Measurements from ENCODE around the gene SDCCAG8.

Gene SDCCAG8

GRCh38 chr1:243247901-243248300 is 7.9 kb upstream of the SDCCAG8 start:
- peak; percentile 31 for ATAC-seq
- peaks cover 3% of the 10 kb centered on the region for H3K36me3 Mint-ChIP-seq
- peaks cover 62% of the 10 kb centered on the region for H3K4me1 Mint-ChIP-seq
- H3K27ac Mint-ChIP-seq = peak overlapping the region; percentile 58
- no peaks in the 10 kb centered on the region for H3K27me3 Mint-ChIP-seq
- H3K9me3 Mint-ChIP-seq = no peaks in the 10 kb centered on the region
- no peak overlapping the region for H3K4me3 Mint-ChIP-seq

- no peak overlapping the region for H3K27ac Mint-ChIP-seq
Observed at GRCh38 chr1:243249214-243249613, 6.6 kb upstream of the SDCCAG8 start.

GRCh38 chr1:243250102-243250501 is 5.7 kb upstream of the SDCCAG8 start:
- peaks cover 57% of the 10 kb centered on the region for H3K4me1 Mint-ChIP-seq
- no peak for ATAC-seq

More at GRCh38 chr1:243249214-243249613, 6.6 kb upstream of the SDCCAG8 start:
- H3K4me3 Mint-ChIP-seq = no peak overlapping the region
- ATAC-seq = no peak
- H3K27me3 Mint-ChIP-seq = no peaks in the 10 kb centered on the region
- H3K9me3 Mint-ChIP-seq = no peaks in the 10 kb centered on the region
- H3K36me3 Mint-ChIP-seq = no peaks in the 10 kb centered on the region
- peaks cover 64% of the 10 kb centered on the region for H3K4me1 Mint-ChIP-seq

DNA sequence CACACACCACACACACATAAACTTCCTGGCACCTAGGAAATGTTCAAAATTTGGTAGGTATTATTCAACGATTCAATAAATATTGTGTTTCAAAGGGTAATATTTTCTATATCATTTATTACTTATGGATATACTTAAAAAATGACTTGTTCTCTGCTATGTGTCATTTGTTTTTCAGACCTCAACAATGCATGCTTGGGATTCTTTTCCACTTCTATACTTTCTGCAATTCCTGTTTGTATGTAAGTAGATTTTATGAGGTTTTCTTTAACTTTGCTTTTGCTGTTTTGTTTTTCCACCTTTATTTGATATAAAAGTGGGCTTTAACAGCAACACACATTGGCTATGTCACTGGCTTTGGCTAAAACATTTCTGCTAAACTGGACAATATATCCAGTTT is 4.3 kb upstream of the SDCCAG8 start:
- Mint-ChIP-seq H3K36me3 (no peaks in the 10 kb centered on the region), H3K4me1 (peaks cover 50% of the 10 kb centered on the region), H3K4me3 (no peak overlapping the region), H3K27me3 (no peaks in the 10 kb centered on the region), H3K9me3 (no peaks in the 10 kb centered on the region), H3K27ac (no peak overlapping the region)
- ATAC-seq = no peak

More at GRCh38 chr1:243250102-243250501, 5.7 kb upstream of the SDCCAG8 start:
- no peak overlapping the region for H3K4me3 Mint-ChIP-seq
- H3K27ac Mint-ChIP-seq = no peak overlapping the region
- no peaks in the 10 kb centered on the region for H3K36me3 Mint-ChIP-seq
- H3K9me3 Mint-ChIP-seq = no peaks in the 10 kb centered on the region
- H3K27me3 Mint-ChIP-seq = no peaks in the 10 kb centered on the region

- Mint-ChIP-seq H3K4me3 (peak overlapping the region; percentile 96), H3K4me1 (peaks cover 32% of the 10 kb centered on the region), H3K27ac (peak overlapping the region; percentile 98), H3K9me3 (no peaks in the 10 kb centered on the region), H3K27me3 (no peaks in the 10 kb centered on the region), H3K36me3 (no peaks in the 10 kb centered on the region)
- no peak for ATAC-seq
Observed at GRCh38 chr1:243253211-243253925, 2.5 kb upstream of the SDCCAG8 start.

DNA sequence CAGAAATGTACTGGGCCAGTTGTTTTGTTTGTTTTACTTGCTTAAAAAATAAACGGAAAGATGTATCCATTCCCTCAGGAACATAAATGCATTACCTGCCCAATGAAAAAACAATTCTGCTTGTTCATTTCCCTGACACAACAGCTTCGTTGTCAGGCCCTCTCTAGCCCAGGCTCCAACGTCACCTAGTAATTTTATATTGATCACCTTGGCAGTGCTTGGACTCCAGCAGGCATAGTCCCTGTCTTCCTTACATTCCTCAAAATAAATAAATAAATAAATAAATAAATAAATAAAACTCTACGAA is 2.0 kb upstream of the SDCCAG8 start:
- Mint-ChIP-seq H3K9me3 (no peaks in the 10 kb centered on the region), H3K27me3 (no peaks in the 10 kb centered on the region), H3K36me3 (no peaks in the 10 kb centered on the region), H3K4me1 (peaks cover 27% of the 10 kb centered on the region), H3K27ac (peak overlapping the region; percentile 98), H3K4me3 (peak overlapping the region; percentile 96)
- ATAC-seq = no peak

- H3K4me1 Mint-ChIP-seq = peaks cover 24% of the 10 kb centered on the region
- H3K9me3 Mint-ChIP-seq = no peaks in the 10 kb centered on the region
- ATAC-seq = peak; percentile 0
- H3K27me3 Mint-ChIP-seq = no peaks in the 10 kb centered on the region
- H3K27ac Mint-ChIP-seq = peak overlapping the region; percentile 98
- H3K36me3 Mint-ChIP-seq = no peaks in the 10 kb centered on the region
- peak overlapping the region; percentile 96 for H3K4me3 Mint-ChIP-seq
Observed at GRCh38 chr1:243254233-243254926, 1.5 kb upstream of the SDCCAG8 start.

DNA sequence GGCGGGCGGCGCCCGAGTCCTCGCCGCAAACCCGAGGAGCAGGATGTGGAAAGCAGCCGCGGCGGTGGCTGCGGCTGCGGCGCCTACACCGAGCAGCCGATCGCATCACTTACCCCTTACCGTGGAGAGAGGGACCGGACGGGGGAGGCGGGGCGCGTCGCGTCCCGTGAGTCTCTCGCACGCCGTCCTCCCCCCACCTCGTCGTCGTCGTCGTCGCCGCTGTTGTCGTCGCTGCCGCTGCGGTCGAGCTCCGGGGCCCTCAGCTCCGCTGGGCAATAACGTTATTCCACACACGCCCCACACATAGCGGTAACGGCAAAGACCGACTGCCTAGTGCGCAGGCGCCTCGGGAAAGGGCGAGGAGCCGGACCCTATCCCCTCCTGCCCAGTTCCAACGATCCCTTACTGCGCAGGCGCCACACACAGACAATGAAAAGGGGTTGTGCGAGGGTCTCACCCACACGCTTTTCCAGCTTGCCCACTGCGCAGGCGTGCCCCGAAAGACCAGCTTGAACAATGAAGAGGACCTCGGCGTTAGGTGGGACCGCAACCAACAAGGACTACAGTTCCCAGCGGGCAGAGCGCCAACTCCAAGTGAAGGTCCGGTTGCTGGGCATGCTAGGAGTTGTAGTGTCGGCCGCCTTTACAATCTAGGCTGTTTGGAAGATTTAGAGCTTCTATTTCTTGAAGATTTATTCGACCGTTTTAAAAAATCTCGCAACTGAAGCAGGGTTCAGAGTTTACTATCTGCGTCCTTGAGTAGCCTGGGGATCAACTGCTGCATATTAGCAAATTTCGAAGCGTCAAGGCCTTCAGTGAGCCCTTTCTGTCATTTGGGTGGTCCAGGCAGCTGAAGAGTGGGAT is 682 bp upstream of the SDCCAG8 start, which contains the start of gene CEP170:
Gene CEP170 (minus strand): TSS at position 355 of the 864 bp plus-strand sequence. CDS start 30,001 bp downstream, outside the sequence.
- Mint-ChIP-seq H3K4me1 (peaks cover 20% of the 10 kb centered on the region), H3K4me3 (peak within 1 kb of the TSS; percentile 98), H3K27ac (peak within 1 kb of the TSS; percentile 98), H3K9me3 (no peaks in the 10 kb centered on the region), H3K36me3 (no peaks in the 10 kb centered on the region), H3K27me3 (no peaks in the 10 kb centered on the region)
- peak; percentile 87 for ATAC-seq

DNA sequence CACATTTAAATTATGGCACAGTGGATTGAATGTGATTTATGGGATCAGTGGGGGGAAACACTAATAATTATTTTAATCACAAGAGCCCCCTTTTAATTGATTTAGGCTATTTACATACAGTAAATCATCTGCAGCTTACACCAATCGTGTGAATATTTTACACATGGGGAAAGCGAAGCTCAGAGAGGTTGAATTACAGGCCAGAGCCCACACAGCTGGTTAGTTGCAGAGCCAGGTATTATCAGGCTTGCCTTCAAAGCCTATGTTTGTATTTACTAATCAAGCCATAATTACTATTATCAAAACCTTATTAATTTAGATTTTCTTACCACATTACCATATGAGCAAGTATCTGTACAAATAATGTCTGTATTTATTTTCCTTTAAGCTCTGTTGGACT is 749 bp downstream of the SDCCAG8 start:
- no peaks in the 10 kb centered on the region for H3K9me3 Mint-ChIP-seq
- no peak for ATAC-seq
- H3K36me3 Mint-ChIP-seq = peaks cover 11% of the 10 kb centered on the region
- H3K27me3 Mint-ChIP-seq = no peaks in the 10 kb centered on the region
- peak overlapping the region; percentile 98 for H3K4me3 Mint-ChIP-seq
- H3K4me1 Mint-ChIP-seq = peaks cover 16% of the 10 kb centered on the region
- H3K27ac Mint-ChIP-seq = peak overlapping the region; percentile 98

DNA sequence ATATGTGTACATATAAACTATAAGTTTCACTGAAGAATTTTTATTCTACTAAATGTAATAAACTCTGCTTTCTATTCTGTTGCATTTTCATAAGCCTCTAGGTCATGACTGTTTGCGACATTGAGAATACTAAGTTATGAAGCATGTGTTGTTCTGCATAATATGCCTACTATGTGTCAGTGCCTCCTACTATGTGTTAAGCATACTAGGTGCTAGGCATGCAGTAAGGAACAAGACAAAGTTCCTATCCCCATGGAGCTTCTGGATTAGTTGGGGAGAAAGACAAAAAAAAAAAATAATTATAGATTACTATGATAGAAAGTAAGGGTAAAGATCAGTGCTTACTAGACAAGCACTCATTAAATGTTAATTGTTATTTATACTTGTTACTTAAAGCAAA is 1.3 kb downstream of the SDCCAG8 start:
- peaks cover 11% of the 10 kb centered on the region for H3K36me3 Mint-ChIP-seq
- H3K27me3 Mint-ChIP-seq = no peaks in the 10 kb centered on the region
- peaks cover 16% of the 10 kb centered on the region for H3K4me1 Mint-ChIP-seq
- H3K9me3 Mint-ChIP-seq = no peaks in the 10 kb centered on the region
- no peak for ATAC-seq
- no peak overlapping the region for H3K4me3 Mint-ChIP-seq
- H3K27ac Mint-ChIP-seq = no peak overlapping the region

DNA sequence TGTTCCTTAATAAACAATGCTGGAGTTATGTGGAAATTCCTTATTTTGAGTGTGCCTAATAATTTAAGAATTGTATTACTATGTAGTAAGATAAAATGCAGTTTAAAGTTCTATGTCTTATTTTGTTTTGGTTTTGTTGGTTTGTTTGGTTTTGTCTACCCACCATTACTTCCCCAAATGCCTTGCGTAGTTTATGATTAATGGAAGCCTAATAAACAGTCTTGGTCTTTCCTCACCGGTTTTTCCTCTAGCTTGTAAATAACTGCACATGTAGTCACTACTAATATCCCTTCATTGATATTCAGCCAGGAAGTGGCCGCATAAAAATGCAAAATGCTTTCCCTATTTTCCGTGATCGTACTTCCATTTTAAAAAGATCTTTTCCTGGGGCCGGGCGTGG is 2.9 kb downstream of the SDCCAG8 start:
- Mint-ChIP-seq H3K36me3 (peaks cover 11% of the 10 kb centered on the region), H3K27ac (no peak overlapping the region), H3K4me1 (peaks cover 10% of the 10 kb centered on the region), H3K4me3 (no peak overlapping the region), H3K27me3 (no peaks in the 10 kb centered on the region), H3K9me3 (no peaks in the 10 kb centered on the region)
- ATAC-seq = no peak

DNA sequence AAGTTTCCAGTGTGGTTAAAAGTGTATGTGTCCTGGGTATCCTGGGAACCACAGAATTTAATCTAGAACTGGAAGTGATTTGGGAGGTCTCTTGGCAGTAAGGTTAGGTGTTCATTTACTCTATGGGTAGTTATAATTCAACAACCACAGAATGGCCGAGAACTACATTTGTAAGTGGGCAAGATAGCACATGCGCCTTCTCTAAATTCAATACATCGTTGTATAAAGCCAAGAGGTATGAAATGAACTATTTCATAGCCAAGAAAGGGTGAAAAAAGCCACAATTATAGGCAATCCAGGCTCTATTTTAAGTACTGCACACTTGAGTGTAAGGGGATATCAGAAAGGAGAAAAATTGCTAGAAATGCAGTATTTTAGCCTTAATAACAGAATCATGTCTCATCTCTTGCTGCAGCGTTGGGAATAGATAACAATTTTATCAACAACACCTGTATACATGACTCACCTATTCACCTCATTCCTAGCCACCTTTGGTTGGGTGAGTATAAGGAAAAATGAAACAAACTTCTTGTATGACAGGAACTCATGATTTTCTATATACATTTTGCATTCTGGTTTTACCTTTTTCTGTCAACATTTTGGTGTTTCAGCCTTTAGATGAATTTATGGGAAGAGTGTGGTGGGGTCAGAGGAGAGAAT is 4.5 kb downstream of the SDCCAG8 start:
- H3K4me1 Mint-ChIP-seq = peaks cover 20% of the 10 kb centered on the region
- no peak for ATAC-seq
- H3K4me3 Mint-ChIP-seq = no peak overlapping the region
- no peaks in the 10 kb centered on the region for H3K27me3 Mint-ChIP-seq
- H3K27ac Mint-ChIP-seq = no peak overlapping the region
- no peaks in the 10 kb centered on the region for H3K9me3 Mint-ChIP-seq
- H3K36me3 Mint-ChIP-seq = peaks cover 11% of the 10 kb centered on the region

DNA sequence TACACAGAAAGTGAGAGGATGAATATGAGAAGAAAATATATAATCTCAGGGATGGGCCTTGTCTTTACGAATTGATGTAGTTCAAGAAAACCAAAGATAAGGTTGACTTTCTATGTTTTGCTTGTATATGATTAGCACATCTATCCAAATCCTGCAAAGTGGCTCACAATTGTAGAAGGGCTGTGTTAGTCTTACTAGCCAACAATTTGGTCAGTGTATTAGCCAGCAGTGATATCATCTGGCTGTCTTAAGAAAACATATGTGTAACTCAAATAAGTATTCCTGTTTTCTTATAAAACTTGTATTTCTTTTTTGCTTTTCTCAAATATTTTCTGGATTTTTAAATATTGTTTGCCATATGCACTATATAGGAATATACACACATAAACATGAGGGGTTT is 5.5 kb downstream of the SDCCAG8 start:
- no peak overlapping the region for H3K4me3 Mint-ChIP-seq
- H3K4me1 Mint-ChIP-seq = peaks cover 20% of the 10 kb centered on the region
- H3K36me3 Mint-ChIP-seq = peaks cover 11% of the 10 kb centered on the region
- no peaks in the 10 kb centered on the region for H3K9me3 Mint-ChIP-seq
- no peak overlapping the region for H3K27ac Mint-ChIP-seq
- no peaks in the 10 kb centered on the region for H3K27me3 Mint-ChIP-seq
- ATAC-seq = no peak

DNA sequence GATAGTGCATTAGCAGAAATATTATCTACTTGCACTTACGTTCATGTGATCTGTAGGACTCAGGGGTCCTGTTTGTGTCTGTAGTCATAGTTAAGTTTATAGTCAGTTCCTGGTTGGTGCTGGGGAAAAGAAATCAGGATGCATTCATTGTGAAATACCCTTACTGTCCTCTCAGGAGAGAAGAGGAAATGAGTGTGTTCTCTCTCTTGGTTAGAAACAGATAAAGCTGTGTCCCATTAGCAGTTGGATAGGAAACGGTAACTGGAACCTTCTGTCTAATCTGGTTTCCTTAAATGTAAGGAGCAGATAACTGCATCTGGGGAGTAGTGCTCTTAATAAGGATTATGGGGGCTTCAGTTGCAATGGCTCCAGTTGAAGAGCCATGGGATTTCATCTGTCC is 8.9 kb downstream of the SDCCAG8 start:
- Mint-ChIP-seq H3K4me3 (no peak overlapping the region), H3K27me3 (no peaks in the 10 kb centered on the region), H3K9me3 (no peaks in the 10 kb centered on the region), H3K27ac (no peak overlapping the region), H3K36me3 (peaks cover 11% of the 10 kb centered on the region), H3K4me1 (peaks cover 42% of the 10 kb centered on the region)
- no peak for ATAC-seq

DNA sequence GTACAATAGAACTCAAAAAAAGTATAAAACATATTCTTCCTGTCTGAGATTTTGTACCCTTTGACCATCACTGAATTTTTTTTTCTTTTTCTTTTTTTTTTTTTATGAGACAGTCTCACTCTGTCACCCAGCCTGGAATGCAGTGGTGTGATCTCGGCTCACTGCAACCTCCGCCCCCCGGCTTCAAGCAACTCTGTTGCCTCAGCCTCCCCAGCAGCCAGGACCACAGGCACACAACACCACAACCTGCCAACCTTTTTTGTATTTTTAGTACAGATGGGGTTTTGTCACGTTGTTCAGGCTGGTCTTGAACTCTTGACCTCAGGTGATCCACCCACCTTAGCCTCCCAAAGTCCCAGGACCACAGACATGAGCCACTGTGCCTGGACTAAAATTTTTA is 10.4 kb downstream of the SDCCAG8 start:
- H3K27ac Mint-ChIP-seq = no peak overlapping the region
- no peaks in the 10 kb centered on the region for H3K27me3 Mint-ChIP-seq
- H3K4me3 Mint-ChIP-seq = no peak overlapping the region
- ATAC-seq = no peak
- H3K4me1 Mint-ChIP-seq = peaks cover 49% of the 10 kb centered on the region
- H3K9me3 Mint-ChIP-seq = no peaks in the 10 kb centered on the region
- H3K36me3 Mint-ChIP-seq = peaks cover 11% of the 10 kb centered on the region

Data from stimulated activated memory B cell treated with anti-CD40 and anti-IgM and Interleukin-4, amounts not matched to agents 10 μg/mL and 1 μg/mL and 100 μg/mL, for 72 hours (primary cell).